HCT116 (cell line): ENCODE measurements around the gene TMEM132D. TPM values are rescaled to one million over a fixed set of nuclear protein-coding genes. Genes with fewer than 3 reads are reported as not detected.

Experiments used
- ATAC-seq: fragments of 200-7000 bp; cut with Tn5 transposase; 2 replicates; pipeline ENCODE4 v1.9.1; 2020; ENCODE audit warnings: mild to moderate bottlenecking, moderate library complexity
- BruUV-seq: library from RNA; stranded (reverse); fragments of 400-500 nt; replicated peaks from 2 replicates; lab custom pipeline; 2021; lab: Mats Ljungman, UMichigan
- CTCF ChIA-PET: fragments of 300-600 bp; sonication (Branson Sonifier 250); formaldehyde crosslinking; loops from one replicate; lab custom pipeline; 2021; ENCODE audit warnings: antibody characterized with exemption; lab: Charles Lee
- POLR2A ChIA-PET: fragments of 300-600, 350-600 bp; sonication (Branson Sonifier 250); formaldehyde crosslinking; loops from one replicate; lab custom pipeline; 2021; ENCODE audit warnings: antibody characterized with exemption; lab: Charles Lee
- RAD21 ChIA-PET, 2 experiments: fragments of 300-600 bp; sonication (Branson Sonifier 250); formaldehyde crosslinking; loops; one replicate each; lab custom pipeline; 2023; ENCODE audit warnings: low total read pairs in 2 of 2; ENCODE audit not compliant: uncharacterized antibody in 2 of 2, unreplicated experiment in 2 of 2, low non-redundant PET in 1 of 2; lab: Charles Lee
- DNase-seq: peaks from one replicate; pipeline ENCODE4 v3.0.0-alpha.2; 2010; ENCODE audit warnings: low read depth, low spot score
- H2AFZ ChIP-seq: fragments of 200-600 bp; shearing (Covaris generic), sonication (generic); 2 replicates; pipeline ENCODE4 v1.6.1; 2017; ENCODE audit warnings: low read depth, mixed run types, mixed read lengths, antibody characterized with exemption, low read length; ENCODE audit not compliant: poor library complexity, severe bottlenecking
- H3K27ac ChIP-seq: 2 replicates; pipeline ENCODE4 v1.5.1; 2012; ENCODE audit warnings: low read depth, low read length
- H3K27me3 ChIP-seq: fragments of 200-600 bp; sonication (generic); 2 replicates; pipeline ENCODE4 v1.6.1; 2016; ENCODE audit warnings: mixed run types, low read length, mixed read lengths; ENCODE audit not compliant: insufficient read depth
- H3K36me3 ChIP-seq, 2 experiments: fragments of 200-500 bp in 1 of 2; fragments of 200-600 bp in 1 of 2; sonication (Bioruptor generic) in 1 of 2; sonication (generic) in 1 of 2; 2 replicates each; pipeline versions ENCODE4 v1.5.1 to v1.6.1; 2014 to 2016; ENCODE audit warnings: low read length in 2 of 2, inconsistent platforms in 1 of 2, mixed read lengths in 1 of 2, mixed run types in 1 of 2; ENCODE audit not compliant: insufficient read depth in 2 of 2, control insufficient read depth in 1 of 2
- H3K4me1 ChIP-seq, 2 experiments: fragments of 200-600 bp in 1 of 2; sonication (generic) in 1 of 2; 2 replicates each; pipeline versions ENCODE4 v1.5.1 to v1.6.1; 2012 to 2017; ENCODE audit warnings: low read length in 2 of 2, inconsistent platforms in 1 of 2, mild to moderate bottlenecking in 1 of 2, mixed read lengths in 1 of 2, mixed run types in 1 of 2, moderate library complexity in 1 of 2; ENCODE audit not compliant: insufficient read depth in 2 of 2, control insufficient read depth in 1 of 2
- H3K4me2 ChIP-seq: fragments of 200-600 bp; sonication (generic); 2 replicates; pipeline ENCODE4 v1.6.1; 2017; ENCODE audit warnings: mixed run types, low read length, mixed read lengths
- H3K4me3 ChIP-seq, 2 experiments: fragments of 200-600 bp in 1 of 2; sonication (generic) in 1 of 2; replicated peaks in 1 of 2; 2 replicates each; pipeline ENCODE4 v1.5.1; 2011 to 2016; ENCODE audit warnings: low read length in 2 of 2, control low read depth in 1 of 2, low read depth in 1 of 2, mild to moderate bottlenecking in 1 of 2, mixed read lengths in 1 of 2, mixed run types in 1 of 2
- H3K79me2 ChIP-seq: fragments of 200-600 bp; sonication (generic); 2 replicates; pipeline ENCODE4 v1.6.1; 2017; ENCODE audit warnings: mild to moderate bottlenecking, mixed run types, low read length, moderate library complexity, mixed read lengths; ENCODE audit not compliant: insufficient read depth
- H3K9ac ChIP-seq: fragments of 200-600 bp; sonication (generic); 2 replicates; pipeline ENCODE4 v1.6.1; 2016; ENCODE audit warnings: low read length, mixed read lengths
- H3K9me2 ChIP-seq: fragments of 200-600 bp; sonication (generic), shearing (Covaris generic); 2 replicates; pipeline ENCODE4 v1.6.1; 2017; ENCODE audit warnings: mixed run types, mild to moderate bottlenecking, moderate library complexity; ENCODE audit not compliant: insufficient read depth
- H3K9me3 ChIP-seq, 2 experiments: fragments of 200-500 bp in 1 of 2; fragments of 200-600 bp in 1 of 2; sonication (Bioruptor generic) in 1 of 2; sonication (generic) in 1 of 2; 2 replicates each; pipeline ENCODE4 v1.6.1; 2014 to 2017; ENCODE audit warnings: low read length in 2 of 2, mixed read lengths in 2 of 2, inconsistent platforms in 1 of 2, low read depth in 1 of 2, mild to moderate bottlenecking in 1 of 2, mixed run types in 1 of 2, moderate library complexity in 1 of 2; ENCODE audit not compliant: control insufficient read depth in 1 of 2, insufficient read depth in 1 of 2
- H4K20me1 ChIP-seq: fragments of 200-600 bp; sonication (generic), shearing (Covaris generic); 2 replicates; pipeline ENCODE4 v1.6.1; 2017; ENCODE audit warnings: mixed run types, mild to moderate bottlenecking, moderate library complexity; ENCODE audit not compliant: insufficient read depth
- CBX3 ChIP-seq: IDR thresholded peaks from 2 replicates; pipeline ENCODE4 v1.6.1; 2012; ENCODE audit warnings: low read depth
- EGR1 ChIP-seq: IDR thresholded peaks from 2 replicates; pipeline ENCODE4 v1.6.1; 2012; ENCODE audit warnings: low read depth
- ELF1 ChIP-seq: IDR thresholded peaks from 2 replicates; pipeline ENCODE4 v1.6.1; 2012; ENCODE audit warnings: low read depth, borderline replicate concordance
- EZH2 ChIP-seq: fragments of 200-600 bp; sonication (generic); IDR thresholded peaks from 2 replicates; pipeline ENCODE4 v1.6.1; 2017; ENCODE audit warnings: antibody characterized with exemption, mixed run types
- EZH2phosphoT487 ChIP-seq: fragments of 200-600 bp; IDR thresholded peaks from 2 replicates; pipeline ENCODE4 v1.6.1; 2018; ENCODE audit warnings: antibody characterized with exemption, borderline replicate concordance
- JUND ChIP-seq: IDR thresholded peaks from 2 replicates; pipeline ENCODE4 v1.6.1; 2012
- RAD21 ChIP-seq: IDR thresholded peaks from 2 replicates; pipeline ENCODE4 v1.6.1; 2012; ENCODE audit warnings: low read depth, mild to moderate bottlenecking
- SP1 ChIP-seq: IDR thresholded peaks from 2 replicates; pipeline ENCODE4 v1.6.1; 2012; ENCODE audit warnings: low read depth
- SRF ChIP-seq: IDR thresholded peaks from 2 replicates; pipeline ENCODE4 v1.6.1; 2012; ENCODE audit warnings: low read depth
- TCF7L2 ChIP-seq: IDR thresholded peaks from 2 replicates; pipeline ENCODE4 v1.7.0; 2011; ENCODE audit warnings: borderline replicate concordance, inconsistent platforms; ENCODE audit not compliant: insufficient read depth, insufficient read length; ENCODE audit errors: extremely low read depth
- intact Hi-C: fragments of 100-400 bp; cut with micrococcal nuclease; formaldehyde crosslinking; loops from 2 replicates; pipeline ENCODE4 v1.10.0; 2022
- total RNA-seq: library from RNA; stranded (reverse); gene quantifications from one replicate; pipeline ENCODE4 v1.2.1, GENCODE V29; 2021; ENCODE audit not compliant: unreplicated experiment
- TF ChIP-seq, protein P1 (sequence below), 3 experiments: fragments of 200-600 bp in 1 of 3; sonication (generic) in 1 of 3; IDR thresholded peaks in 2 of 3; conservative IDR thresholded peaks in 1 of 3; 2 replicates each; pipeline ENCODE4 v1.5.1; 2012 to 2017; ENCODE audit warnings: low read depth in 2 of 3, low read length in 2 of 3, antibody characterized with exemption in 1 of 3, borderline replicate concordance in 1 of 3, control low read depth in 1 of 3, mild to moderate bottlenecking in 1 of 3, mixed read lengths in 1 of 3, mixed run types in 1 of 3, moderate library complexity in 1 of 3; ENCODE audit not compliant: insufficient read depth in 1 of 3
- TF ChIP-seq, protein P2 (sequence below): IDR thresholded peaks from 2 replicates; pipeline ENCODE4 v1.6.1; 2012; ENCODE audit warnings: low read depth

The TMEM132D gene
- total RNA-seq, 1 experiment from 2014 or later: not detected

DNA sequence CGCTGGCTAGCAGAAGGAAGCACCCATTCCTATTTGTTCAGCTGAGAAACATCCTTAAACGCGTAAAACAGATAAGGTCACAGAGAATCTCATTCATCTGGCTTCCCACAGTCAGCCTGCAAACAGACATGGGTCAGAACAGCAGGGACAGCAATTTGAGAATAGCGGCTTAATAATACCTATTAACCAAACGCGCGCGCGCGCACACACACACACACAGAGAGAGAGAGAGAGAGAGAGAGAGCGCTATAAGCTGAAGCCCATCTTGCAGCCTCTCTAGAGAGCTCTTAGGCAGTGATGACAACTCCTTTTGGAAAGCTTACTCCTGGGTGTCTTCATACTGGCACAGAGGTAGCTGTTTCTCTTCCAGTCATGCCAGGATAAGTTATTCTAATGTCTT lies 26.4 kb downstream of the TMEM132D start:
- intact Hi-C loops: no loop called here
- peaks cover 0 to 23% of the 10 kb centered on the region in 2 experiments; a peak in 3 of 4 replicates for H3K9me3 ChIP-seq
- H3K9ac ChIP-seq: no peak overlapping the region
- TF ChIP-seq, protein P1, sequence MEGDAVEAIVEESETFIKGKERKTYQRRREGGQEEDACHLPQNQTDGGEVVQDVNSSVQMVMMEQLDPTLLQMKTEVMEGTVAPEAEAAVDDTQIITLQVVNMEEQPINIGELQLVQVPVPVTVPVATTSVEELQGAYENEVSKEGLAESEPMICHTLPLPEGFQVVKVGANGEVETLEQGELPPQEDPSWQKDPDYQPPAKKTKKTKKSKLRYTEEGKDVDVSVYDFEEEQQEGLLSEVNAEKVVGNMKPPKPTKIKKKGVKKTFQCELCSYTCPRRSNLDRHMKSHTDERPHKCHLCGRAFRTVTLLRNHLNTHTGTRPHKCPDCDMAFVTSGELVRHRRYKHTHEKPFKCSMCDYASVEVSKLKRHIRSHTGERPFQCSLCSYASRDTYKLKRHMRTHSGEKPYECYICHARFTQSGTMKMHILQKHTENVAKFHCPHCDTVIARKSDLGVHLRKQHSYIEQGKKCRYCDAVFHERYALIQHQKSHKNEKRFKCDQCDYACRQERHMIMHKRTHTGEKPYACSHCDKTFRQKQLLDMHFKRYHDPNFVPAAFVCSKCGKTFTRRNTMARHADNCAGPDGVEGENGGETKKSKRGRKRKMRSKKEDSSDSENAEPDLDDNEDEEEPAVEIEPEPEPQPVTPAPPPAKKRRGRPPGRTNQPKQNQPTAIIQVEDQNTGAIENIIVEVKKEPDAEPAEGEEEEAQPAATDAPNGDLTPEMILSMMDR (IDR thresholded peaks at IDR 0.05 in 2 of 3, conservative IDR thresholded peaks at IDR 0.05 in 1 of 3; ENCODE audit: borderline replicate concordance in 1 of 3, insufficient read depth in 1 of 3, low read depth in 2 of 3, low read length in 2 of 3): no peak
- TF ChIP-seq JUND (no peak), RAD21 (no peak), ELF1 (no peak), EZH2 (no peak), SP1 (no peak), EGR1 (no peak), TCF7L2 (no peak)
- no peak overlapping the region for H3K4me3 ChIP-seq
- H4K20me1 ChIP-seq: no peaks in the 10 kb centered on the region
- no peak overlapping the region for H3K4me2 ChIP-seq
- no peaks in the 10 kb centered on the region for H3K36me3 ChIP-seq
- ATAC-seq: no peak
- H3K79me2 ChIP-seq: no peaks in the 10 kb centered on the region
- no peak overlapping the region for H3K27ac ChIP-seq
- H3K9me2 ChIP-seq: no peaks in the 10 kb centered on the region
- no peak for DNase-seq
- H3K27me3 ChIP-seq: no peaks in the 10 kb centered on the region
- ChIA-PET CTCF (no interaction called here), RAD21 (no interaction called here), POLR2A (no interaction called here)
- H2AFZ ChIP-seq: no peak overlapping the region
- no peaks in the 10 kb centered on the region for H3K4me1 ChIP-seq
- no TSS peak for BruUV-seq

DNA sequence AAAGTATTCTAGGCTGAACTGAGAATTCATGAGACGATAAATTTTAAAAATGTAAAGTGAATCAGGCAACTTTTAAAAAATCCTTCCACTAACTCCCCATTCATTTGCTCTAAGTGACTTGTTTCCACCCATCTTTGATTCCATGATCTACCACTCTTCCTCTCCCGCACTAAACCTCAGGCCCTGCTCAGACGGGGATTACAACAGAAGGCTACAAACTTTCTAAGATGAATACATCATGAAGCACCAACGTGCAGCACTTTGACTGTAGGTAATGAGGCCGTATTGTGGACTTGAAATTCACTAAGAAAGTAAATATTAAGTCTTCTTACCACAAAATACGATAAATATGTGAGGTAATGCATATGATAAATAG lies 30.0 kb downstream of the TMEM132D start:
- H3K4me1 ChIP-seq: no peaks in the 10 kb centered on the region
- ATAC-seq (no peak), DNase-seq (no peak)
- no peak overlapping the region for H2AFZ ChIP-seq
- H3K9me3 ChIP-seq: peaks cover 4 to 18% of the 10 kb centered on the region in 2 experiments; a peak in 2 of 4 replicates
- intact Hi-C loops: no loop called here
- ChIA-PET POLR2A (no interaction called here), RAD21 (no interaction called here), CTCF (no interaction called here)
- no peak overlapping the region for H3K4me2 ChIP-seq
- H3K4me3 ChIP-seq: no peak overlapping the region
- H3K9me2 ChIP-seq: no peaks in the 10 kb centered on the region
- no peak overlapping the region for H3K27ac ChIP-seq
- no peaks in the 10 kb centered on the region for H3K79me2 ChIP-seq
- H3K36me3 ChIP-seq: no peaks in the 10 kb centered on the region
- H4K20me1 ChIP-seq: no peaks in the 10 kb centered on the region
- H3K27me3 ChIP-seq: no peaks in the 10 kb centered on the region
- H3K9ac ChIP-seq: no peak overlapping the region
- no TSS peak for BruUV-seq
- no peak for TF ChIP-seq RAD21
- TF ChIP-seq EZH2phosphoT487: no peak
- no peak for TF ChIP-seq TCF7L2
- TF ChIP-seq, protein P1 (IDR thresholded peaks at IDR 0.05 in 2 of 3, conservative IDR thresholded peaks at IDR 0.05 in 1 of 3; ENCODE audit: borderline replicate concordance in 1 of 3, insufficient read depth in 1 of 3, low read depth in 2 of 3, low read length in 2 of 3): no peak
- TF ChIP-seq EZH2: no peak
- TF ChIP-seq, protein P2, sequence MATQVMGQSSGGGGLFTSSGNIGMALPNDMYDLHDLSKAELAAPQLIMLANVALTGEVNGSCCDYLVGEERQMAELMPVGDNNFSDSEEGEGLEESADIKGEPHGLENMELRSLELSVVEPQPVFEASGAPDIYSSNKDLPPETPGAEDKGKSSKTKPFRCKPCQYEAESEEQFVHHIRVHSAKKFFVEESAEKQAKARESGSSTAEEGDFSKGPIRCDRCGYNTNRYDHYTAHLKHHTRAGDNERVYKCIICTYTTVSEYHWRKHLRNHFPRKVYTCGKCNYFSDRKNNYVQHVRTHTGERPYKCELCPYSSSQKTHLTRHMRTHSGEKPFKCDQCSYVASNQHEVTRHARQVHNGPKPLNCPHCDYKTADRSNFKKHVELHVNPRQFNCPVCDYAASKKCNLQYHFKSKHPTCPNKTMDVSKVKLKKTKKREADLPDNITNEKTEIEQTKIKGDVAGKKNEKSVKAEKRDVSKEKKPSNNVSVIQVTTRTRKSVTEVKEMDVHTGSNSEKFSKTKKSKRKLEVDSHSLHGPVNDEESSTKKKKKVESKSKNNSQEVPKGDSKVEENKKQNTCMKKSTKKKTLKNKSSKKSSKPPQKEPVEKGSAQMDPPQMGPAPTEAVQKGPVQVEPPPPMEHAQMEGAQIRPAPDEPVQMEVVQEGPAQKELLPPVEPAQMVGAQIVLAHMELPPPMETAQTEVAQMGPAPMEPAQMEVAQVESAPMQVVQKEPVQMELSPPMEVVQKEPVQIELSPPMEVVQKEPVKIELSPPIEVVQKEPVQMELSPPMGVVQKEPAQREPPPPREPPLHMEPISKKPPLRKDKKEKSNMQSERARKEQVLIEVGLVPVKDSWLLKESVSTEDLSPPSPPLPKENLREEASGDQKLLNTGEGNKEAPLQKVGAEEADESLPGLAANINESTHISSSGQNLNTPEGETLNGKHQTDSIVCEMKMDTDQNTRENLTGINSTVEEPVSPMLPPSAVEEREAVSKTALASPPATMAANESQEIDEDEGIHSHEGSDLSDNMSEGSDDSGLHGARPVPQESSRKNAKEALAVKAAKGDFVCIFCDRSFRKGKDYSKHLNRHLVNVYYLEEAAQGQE: no peak
- no peak for TF ChIP-seq SRF
- TF ChIP-seq CBX3: no peak
- TF ChIP-seq ELF1: no peak
